ENCODE measurements around the gene TUG1. TPM values are rescaled to one million over a fixed set of nuclear protein-coding genes. Genes with fewer than 3 reads are reported as not detected.

TUG1 gene
- polyA plus RNA-seq, 1 of the 3 experiments (the other 2 are of a cell fraction) = 46.8 TPM

DNA sequence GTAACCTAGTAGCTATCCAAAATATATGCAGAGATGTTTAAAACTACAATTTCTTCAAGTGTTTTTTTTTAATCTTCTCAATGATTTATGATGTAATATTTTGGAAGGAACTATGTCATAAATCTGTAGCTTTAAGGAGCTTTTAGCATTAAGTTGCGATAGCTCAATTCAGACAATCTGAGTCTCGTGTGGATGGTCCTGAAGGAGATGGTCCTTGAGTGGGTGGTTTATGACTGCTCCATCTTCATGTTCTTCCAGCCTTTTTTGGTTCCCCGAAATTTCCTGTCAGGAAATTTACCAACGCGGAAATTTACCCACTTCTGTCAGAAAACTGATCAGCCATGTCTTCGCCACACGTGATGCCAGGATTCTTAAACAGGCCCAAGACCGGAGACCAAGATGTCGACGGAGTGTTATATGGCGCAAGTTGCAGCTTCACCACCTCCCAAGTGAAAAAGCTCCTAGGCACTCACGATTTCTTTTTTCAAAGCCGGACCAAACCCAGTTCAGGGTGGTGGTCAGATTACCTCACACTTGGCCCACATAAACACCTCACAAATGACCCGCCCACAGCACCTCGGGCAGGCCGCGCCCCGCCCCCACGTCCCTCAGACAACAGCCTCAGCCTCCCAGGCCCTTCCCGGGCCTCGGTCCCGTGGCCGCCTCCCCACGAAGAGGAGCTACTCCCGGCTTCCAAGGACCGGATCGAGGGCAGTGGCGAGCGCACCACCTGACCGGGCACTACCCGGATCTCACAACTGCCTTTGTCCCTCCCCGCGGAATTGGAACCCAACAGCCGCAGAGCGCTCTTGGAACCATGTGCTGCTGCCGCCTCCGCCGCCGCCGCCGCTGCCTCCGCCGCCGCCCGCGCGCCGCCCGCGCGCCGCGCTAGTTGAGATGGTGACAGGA lies 796 bp upstream of the TUG1 start, which contains the start of gene MORC2:
Gene MORC2, minus strand, starts transcription at position 760 of the 909 bp plus-strand sequence. CDS start 885 bp downstream, outside the sequence.
- peaks cover 29 to 61% of the 10 kb centered on the region in 2 experiments for H3K36me3 ChIP-seq (replicated peaks in 1 of 2; ENCODE audit: control insufficient read depth in 1 of 2, insufficient read depth in 2 of 2, low read length in 1 of 2)
- peak within 1 kb of the TSS; percentile 74 to 84 for H3K4me3 ChIP-seq (ENCODE audit: low read depth in 2 of 2, low read length in 1 of 2)
- ChIA-PET CTCF (interaction anchor here (0.6 to 2.6 kb wide), 6 partner anchors 12 to 139 kb away, joined by 3 to 14 read pairs (median 4); partner anchors contain the start of gene SELENOM), POLR2A (interaction anchor here (0.8 to 2.2 kb wide), 7 partner anchors 9 to 116 kb away, joined by 3 to 18 read pairs (median 5); partner anchors contain the start of gene SMTN)
- H3K9me2 ChIP-seq = no peaks in the 10 kb centered on the region
- peak within 1 kb of the TSS; percentile 80 for H3K4me2 ChIP-seq
- peaks cover 0 to 8% of the 10 kb centered on the region in 2 experiments; a peak in 2 of 4 replicates for H3K4me1 ChIP-seq (ENCODE audit: control insufficient read depth in 1 of 2, insufficient read depth in 2 of 2, low read depth in 1 of 2, low read length in 1 of 2)
- H3F3A ChIP-seq (replicated peaks; ENCODE audit: insufficient read depth) = peaks cover 5% of the 10 kb centered on the region
- TF ChIP-seq MEF2A (IDR thresholded peaks at IDR 0.05; ENCODE audit: borderline replicate concordance, low read depth) (no peak), RFX5 (IDR thresholded peaks at IDR 0.05; ENCODE audit: low read length) (no peak), TAF1 (IDR thresholded peaks at IDR 0.05; ENCODE audit: borderline replicate concordance, low read depth, low read length) (no peak), EZH2phosphoT487 (IDR thresholded peaks at IDR 0.05; ENCODE audit: borderline replicate concordance, low read depth) (no peak), SMC3 (IDR thresholded peaks at IDR 0.05; ENCODE audit: low read depth, low read length) (no peak), RCOR1 (IDR thresholded peaks at IDR 0.05; ENCODE audit: low read length) (no peak), NFIC (IDR thresholded peaks at IDR 0.05; ENCODE audit: borderline replicate concordance) (no peak)
- TF ChIP-seq, protein P1, sequence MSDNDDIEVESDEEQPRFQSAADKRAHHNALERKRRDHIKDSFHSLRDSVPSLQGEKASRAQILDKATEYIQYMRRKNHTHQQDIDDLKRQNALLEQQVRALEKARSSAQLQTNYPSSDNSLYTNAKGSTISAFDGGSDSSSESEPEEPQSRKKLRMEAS (IDR thresholded peaks at IDR 0.05; ENCODE audit: low read depth) = no peak
- TF ChIP-seq, protein P2, sequence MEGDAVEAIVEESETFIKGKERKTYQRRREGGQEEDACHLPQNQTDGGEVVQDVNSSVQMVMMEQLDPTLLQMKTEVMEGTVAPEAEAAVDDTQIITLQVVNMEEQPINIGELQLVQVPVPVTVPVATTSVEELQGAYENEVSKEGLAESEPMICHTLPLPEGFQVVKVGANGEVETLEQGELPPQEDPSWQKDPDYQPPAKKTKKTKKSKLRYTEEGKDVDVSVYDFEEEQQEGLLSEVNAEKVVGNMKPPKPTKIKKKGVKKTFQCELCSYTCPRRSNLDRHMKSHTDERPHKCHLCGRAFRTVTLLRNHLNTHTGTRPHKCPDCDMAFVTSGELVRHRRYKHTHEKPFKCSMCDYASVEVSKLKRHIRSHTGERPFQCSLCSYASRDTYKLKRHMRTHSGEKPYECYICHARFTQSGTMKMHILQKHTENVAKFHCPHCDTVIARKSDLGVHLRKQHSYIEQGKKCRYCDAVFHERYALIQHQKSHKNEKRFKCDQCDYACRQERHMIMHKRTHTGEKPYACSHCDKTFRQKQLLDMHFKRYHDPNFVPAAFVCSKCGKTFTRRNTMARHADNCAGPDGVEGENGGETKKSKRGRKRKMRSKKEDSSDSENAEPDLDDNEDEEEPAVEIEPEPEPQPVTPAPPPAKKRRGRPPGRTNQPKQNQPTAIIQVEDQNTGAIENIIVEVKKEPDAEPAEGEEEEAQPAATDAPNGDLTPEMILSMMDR (IDR thresholded peaks at IDR 0.05) = no peak
- peaks cover 81% of the 10 kb centered on the region for H3K79me2 ChIP-seq (ENCODE audit: insufficient read depth)
- 44% methylated on average over 26 of the region's 53 CpGs for WGBS (ENCODE audit: low lambda C conversion rate)
- DNase-seq = no peak
- no peaks in the 10 kb centered on the region for H3K9me3 ChIP-seq
- peak within 1 kb of the TSS; percentile 82 to 94 for H3K27ac ChIP-seq (ENCODE audit: low read depth in 2 of 2, low read length in 1 of 2)
- H4K20me1 ChIP-seq (ENCODE audit: insufficient read depth) = no peaks in the 10 kb centered on the region; the same call in 1 of the 2 replicates
- peak within 1 kb of the TSS; percentile 93 for H3K9ac ChIP-seq
- H3K27me3 ChIP-seq (ENCODE audit: insufficient read depth) = no peaks in the 10 kb centered on the region
- peak within 1 kb of the TSS; percentile 54; the same call in 1 of the 2 replicates for H2AFZ ChIP-seq (ENCODE audit: low read depth)

DNA sequence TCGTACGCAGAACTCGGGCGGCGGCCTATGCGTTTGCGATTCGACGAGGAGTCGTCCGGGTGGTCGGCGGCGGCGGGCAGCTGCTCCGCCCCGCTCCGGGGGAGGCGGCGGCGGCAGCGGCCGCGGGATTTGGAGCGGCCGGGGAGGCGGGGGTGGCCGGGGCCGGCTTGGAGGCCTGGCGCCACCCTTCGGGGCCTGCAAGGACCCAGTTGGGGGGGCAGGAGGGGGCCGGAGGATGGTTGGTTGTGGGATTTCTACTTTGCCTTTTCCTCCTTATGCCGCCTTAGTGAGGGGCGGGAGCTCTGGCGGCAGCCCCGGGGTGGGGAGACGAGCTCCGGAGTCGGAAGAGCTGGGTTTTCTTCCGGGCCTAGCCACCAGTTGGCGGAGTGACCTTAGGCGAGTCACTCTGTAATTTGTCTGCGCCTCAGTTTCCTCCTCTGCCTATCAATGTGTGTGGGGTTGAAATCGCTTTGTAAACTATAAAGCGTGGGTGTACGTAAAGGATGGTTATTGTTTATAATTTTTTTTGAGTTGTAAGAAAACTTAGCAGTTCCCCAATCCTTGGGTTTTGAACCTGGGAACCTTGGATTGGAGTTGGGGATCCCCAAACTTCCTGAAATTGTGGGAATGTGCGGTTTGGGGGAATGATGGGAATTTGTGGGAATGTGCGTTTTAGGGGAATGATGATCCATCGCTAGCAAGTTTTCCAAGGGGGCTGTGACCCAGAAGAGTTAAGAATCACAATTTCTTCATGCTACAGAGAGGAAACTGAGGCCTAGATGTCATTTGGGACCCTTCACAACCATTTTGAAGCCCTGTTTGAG lies 679 bp downstream of the TUG1 start:
- no peaks in the 10 kb centered on the region for H3K9me3 ChIP-seq
- no peaks in the 10 kb centered on the region; the same call in 1 of the 2 replicates for H4K20me1 ChIP-seq (ENCODE audit: insufficient read depth)
- H3K9me2 ChIP-seq = no peaks in the 10 kb centered on the region
- H3K27me3 ChIP-seq (ENCODE audit: insufficient read depth) = no peaks in the 10 kb centered on the region
- H3K4me3 ChIP-seq (ENCODE audit: low read depth in 2 of 2, low read length in 1 of 2) = peak overlapping the region; percentile 74 to 84
- H3K9ac ChIP-seq = peak overlapping the region; percentile 93
- POLR2A ChIA-PET = interaction anchor here (0.5 to 2.2 kb wide), 7 partner anchors 11 to 115 kb away, joined by 3 to 18 read pairs (median 5); partner anchors contain the start of gene SMTN
- TF ChIP-seq SIN3A (IDR thresholded peaks at IDR 0.05; ENCODE audit: borderline replicate concordance, low read depth, low read length) (0 out of 2 replicates have a peak, but pooled peaks have one; percentile 6), GABPA (IDR thresholded peaks at IDR 0.05; ENCODE audit: low read depth) (peak; percentile 56), CHD2 (IDR thresholded peaks at IDR 0.05; ENCODE audit: low read length, partially characterized antibody) (peak; percentile 9)
- TF ChIP-seq, protein P3, sequence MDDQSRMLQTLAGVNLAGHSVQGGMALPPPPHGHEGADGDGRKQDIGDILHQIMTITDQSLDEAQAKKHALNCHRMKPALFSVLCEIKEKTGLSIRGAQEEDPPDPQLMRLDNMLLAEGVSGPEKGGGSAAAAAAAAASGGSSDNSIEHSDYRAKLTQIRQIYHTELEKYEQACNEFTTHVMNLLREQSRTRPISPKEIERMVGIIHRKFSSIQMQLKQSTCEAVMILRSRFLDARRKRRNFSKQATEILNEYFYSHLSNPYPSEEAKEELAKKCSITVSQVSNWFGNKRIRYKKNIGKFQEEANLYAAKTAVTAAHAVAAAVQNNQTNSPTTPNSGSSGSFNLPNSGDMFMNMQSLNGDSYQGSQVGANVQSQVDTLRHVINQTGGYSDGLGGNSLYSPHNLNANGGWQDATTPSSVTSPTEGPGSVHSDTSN (IDR thresholded peaks at IDR 0.05) = no peak
- peaks cover 44 to 74% of the 10 kb centered on the region in 2 experiments for H3K36me3 ChIP-seq (replicated peaks in 1 of 2; ENCODE audit: control insufficient read depth in 1 of 2, insufficient read depth in 2 of 2, low read length in 1 of 2)
- H3F3A ChIP-seq (replicated peaks; ENCODE audit: insufficient read depth) = peaks cover 5% of the 10 kb centered on the region
- H3K4me2 ChIP-seq = peak overlapping the region; percentile 79
- peaks cover 84% of the 10 kb centered on the region for H3K79me2 ChIP-seq (ENCODE audit: insufficient read depth)
- CTCF ChIA-PET = interaction anchor here (0.9 to 2.6 kb wide), 4 partner anchors 23 to 115 kb away, joined by 3 to 14 read pairs (median 6); no protein-coding TSS in a partner anchor
- 40% methylated on average over 13 of the region's 49 CpGs for WGBS (ENCODE audit: low lambda C conversion rate)
- peak overlapping the region; percentile 82 to 94 for H3K27ac ChIP-seq (ENCODE audit: low read depth in 2 of 2, low read length in 1 of 2)
- DNase-seq = no peak
- peak overlapping the region; percentile 54; the same call in 1 of the 2 replicates for H2AFZ ChIP-seq (ENCODE audit: low read depth)
- H3K4me1 ChIP-seq (ENCODE audit: control insufficient read depth in 1 of 2, insufficient read depth in 2 of 2, low read depth in 1 of 2, low read length in 1 of 2) = peaks cover 0 to 8% of the 10 kb centered on the region in 2 experiments; a peak in 2 of 4 replicates
